ENCODE data around the gene TMEM237. TPM values are rescaled to one million over a fixed set of nuclear protein-coding genes. Genes with fewer than 3 reads are reported as not detected.
"Not testable (repeated sequence)": the region's sequence is repeated elsewhere in the genome, so short reads cannot be mapped to it uniquely, and the experiment has no call there.

TMEM237 gene
- total RNA-seq, 1 donor from 2014 or later: 52.7 TPM

GRCh38 chr2:201674794-201675193 is 31.5 kb upstream of the TMEM237 start:
- H3K4me1 Mint-ChIP-seq: no peaks in the 10 kb centered on the region
- no peak overlapping the region for H3K4me3 Mint-ChIP-seq
- peaks cover 8% of the 10 kb centered on the region for H3K9me3 Mint-ChIP-seq
- no peaks in the 10 kb centered on the region for H3K36me3 Mint-ChIP-seq
- H3K27me3 Mint-ChIP-seq (ENCODE audit: low read depth): no peaks in the 10 kb centered on the region
- TF ChIP-seq CTCF (IDR thresholded peaks at IDR 0.05; ENCODE audit: unreplicated experiment): no peak
- H3K27ac Mint-ChIP-seq: no peak overlapping the region
- no peak for DNase-seq (ENCODE audit: low spot score in 2 of 2, unreplicated experiment in 2 of 2)

GRCh38 chr2:201674298-201674697 is 31.0 kb upstream of the TMEM237 start:
- Mint-ChIP-seq H3K36me3 (no peaks in the 10 kb centered on the region), H3K27ac (no peak overlapping the region), H3K4me1 (no peaks in the 10 kb centered on the region), H3K27me3 (ENCODE audit: low read depth) (no peaks in the 10 kb centered on the region), H3K9me3 (peaks cover 8% of the 10 kb centered on the region), H3K4me3 (no peak overlapping the region)
- TF ChIP-seq CTCF (IDR thresholded peaks at IDR 0.05; ENCODE audit: unreplicated experiment): no peak
- no peak for DNase-seq (ENCODE audit: low spot score in 2 of 2, unreplicated experiment in 2 of 2)

- H3K27ac Mint-ChIP-seq: no peak overlapping the region
Measured at GRCh38 chr2:201673546-201673945, 30.2 kb upstream of the TMEM237 start.

GRCh38 chr2:201671205-201671604 is 27.9 kb upstream of the TMEM237 start:
- not testable (repeated sequence) for DNase-seq (ENCODE audit: low spot score in 2 of 2, unreplicated experiment in 2 of 2); H3K4me3 Mint-ChIP-seq; H3K9me3 Mint-ChIP-seq; H3K4me1 Mint-ChIP-seq; H3K27ac Mint-ChIP-seq; H3K27me3 Mint-ChIP-seq (ENCODE audit: low read depth); H3K36me3 Mint-ChIP-seq

More at GRCh38 chr2:201673546-201673945, 30.2 kb upstream of the TMEM237 start:
- no peaks in the 10 kb centered on the region for H3K27me3 Mint-ChIP-seq (ENCODE audit: low read depth)
- no peak overlapping the region for H3K4me3 Mint-ChIP-seq
- no peak for TF ChIP-seq CTCF (IDR thresholded peaks at IDR 0.05; ENCODE audit: unreplicated experiment)
- peaks cover 8% of the 10 kb centered on the region for H3K9me3 Mint-ChIP-seq
- no peak for DNase-seq (ENCODE audit: low spot score in 2 of 2, unreplicated experiment in 2 of 2)
- no peaks in the 10 kb centered on the region for H3K4me1 Mint-ChIP-seq
- H3K36me3 Mint-ChIP-seq: no peaks in the 10 kb centered on the region

GRCh38 chr2:201669865-201670264 is 26.6 kb upstream of the TMEM237 start:
- no peak for DNase-seq (ENCODE audit: low spot score in 2 of 2, unreplicated experiment in 2 of 2)
- TF ChIP-seq CTCF (IDR thresholded peaks at IDR 0.05; ENCODE audit: unreplicated experiment): no peak
- H3K27me3 Mint-ChIP-seq (ENCODE audit: low read depth): no peaks in the 10 kb centered on the region

GRCh38 chr2:201668402-201668910 is 25.2 kb upstream of the TMEM237 start:
- no peaks in the 10 kb centered on the region for H3K36me3 Mint-ChIP-seq
- no peak for TF ChIP-seq CTCF (IDR thresholded peaks at IDR 0.05; ENCODE audit: unreplicated experiment)
- H3K9me3 Mint-ChIP-seq: peaks cover 8% of the 10 kb centered on the region
- H3K4me3 Mint-ChIP-seq: no peak overlapping the region
- no peak overlapping the region for H3K27ac Mint-ChIP-seq
- no peaks in the 10 kb centered on the region for H3K27me3 Mint-ChIP-seq (ENCODE audit: low read depth)
- no peaks in the 10 kb centered on the region for H3K4me1 Mint-ChIP-seq
- no peak for DNase-seq (ENCODE audit: low spot score in 2 of 2, unreplicated experiment in 2 of 2)

More at GRCh38 chr2:201669865-201670264, 26.6 kb upstream of the TMEM237 start:
- Mint-ChIP-seq H3K9me3 (peaks cover 8% of the 10 kb centered on the region), H3K4me3 (no peak overlapping the region), H3K36me3 (no peaks in the 10 kb centered on the region), H3K27ac (no peak overlapping the region), H3K4me1 (no peaks in the 10 kb centered on the region)

All from mesothelial cell of epicardium (in vitro differentiated cells).